Lung (tissue), 12 donors: ENCODE measurements around the gene TPCN2. TPM values are rescaled to one million over a fixed set of nuclear protein-coding genes. Genes with fewer than 3 reads are reported as not detected.

Experiments
- ATAC-seq: fragments of 200-7000 bp; cut with Tn5 transposase; one replicate; pipeline ENCODE4 v1.9.1; 2020; ENCODE audit warnings: moderate number of reproducible peaks; ENCODE audit not compliant: insufficient read depth, low FRiP score
- DNase-seq, 3 donors: peaks; one replicate each; pipeline ENCODE4 v3.0.0-alpha.2; 2013 to 2017
- H3K27ac ChIP-seq, 2 donors: one replicate each; pipeline ENCODE4 v1.5.1; 2013; ENCODE audit warnings: mild to moderate bottlenecking in 2 of 2, moderate library complexity in 2 of 2, control low read depth in 1 of 2, inconsistent platforms in 1 of 2, low read depth in 1 of 2, low read length in 1 of 2
- H3K27me3 ChIP-seq, 3 donors: one replicate each; pipeline ENCODE4 v1.5.1; 2013; ENCODE audit warnings: low read length in 2 of 3; ENCODE audit not compliant: control insufficient read depth in 3 of 3, insufficient read depth in 3 of 3
- H3K36me3 ChIP-seq, 4 donors: one replicate each; pipeline ENCODE4 v1.5.1; 2013; ENCODE audit warnings: low read length in 4 of 4, mild to moderate bottlenecking in 1 of 4, moderate library complexity in 1 of 4; ENCODE audit not compliant: control insufficient read depth in 4 of 4, insufficient read depth in 4 of 4
- H3K4me1 ChIP-seq, 5 donors: one replicate each; pipeline ENCODE4 v1.5.1; 2013; ENCODE audit warnings: low read length in 5 of 5, mild to moderate bottlenecking in 2 of 5, moderate library complexity in 1 of 5; ENCODE audit not compliant: control insufficient read depth in 5 of 5, insufficient read depth in 5 of 5
- H3K4me3 ChIP-seq: one replicate; pipeline ENCODE4 v1.5.1; 2013; ENCODE audit warnings: mild to moderate bottlenecking, control low read depth, moderate library complexity
- H3K9ac ChIP-seq, 2 donors: one replicate each; pipeline ENCODE4 v1.5.1; 2013; ENCODE audit warnings: low read length in 2 of 2, control low read depth in 1 of 2; ENCODE audit not compliant: insufficient read depth in 1 of 2
- H3K9me3 ChIP-seq, 4 donors: one replicate each; pipeline ENCODE4 v1.5.1; 2013; ENCODE audit warnings: low read length in 3 of 4, mild to moderate bottlenecking in 1 of 4, moderate library complexity in 1 of 4; ENCODE audit not compliant: control insufficient read depth in 4 of 4, insufficient read depth in 3 of 4
- WGBS, 2 donors: extraction: QIAGEN DNeasy Blood & Tissue Kit; methylation state at CpG; one replicate each; pipeline ENCODE4 v1.1.7; 2013; 5-methylcytosine and 5-hydroxymethylcytosine counted together
- polyA plus RNA-seq, 2 donors: library from polyadenylated mRNA; stranded (reverse); fragments of 200-250 nt; gene quantifications; one replicate each; pipeline ENCODE4 v1.2.1, GENCODE V29; 2013
- total RNA-seq, 2 donors: library from RNA; depleted of rRNA in 1 of 2; stranded (reverse); fragments of >200 nt in 1 of 2; gene quantifications; one replicate each; pipeline ENCODE4 v1.2.1, GENCODE V29; 2014 to 2021
- TF ChIP-seq, protein P1 (sequence below): IDR thresholded peaks from 2 replicates; pipeline ENCODE4 v1.5.1; 2012; ENCODE audit warnings: mild to moderate bottlenecking; ENCODE audit errors: control extremely low read depth, extremely low read depth
- donor health status: control.
- donor health status: control.
- donor health status: Bipolar disorder and iron deficiency.
- donor health status: healthy.
- donor health status: DM: yes; HTN: yes; CAD: no.

Gene TPCN2
- total and polyA plus RNA-seq, 4 donors = 10.0 to 25.0 (median 14.5) TPM

DNA sequence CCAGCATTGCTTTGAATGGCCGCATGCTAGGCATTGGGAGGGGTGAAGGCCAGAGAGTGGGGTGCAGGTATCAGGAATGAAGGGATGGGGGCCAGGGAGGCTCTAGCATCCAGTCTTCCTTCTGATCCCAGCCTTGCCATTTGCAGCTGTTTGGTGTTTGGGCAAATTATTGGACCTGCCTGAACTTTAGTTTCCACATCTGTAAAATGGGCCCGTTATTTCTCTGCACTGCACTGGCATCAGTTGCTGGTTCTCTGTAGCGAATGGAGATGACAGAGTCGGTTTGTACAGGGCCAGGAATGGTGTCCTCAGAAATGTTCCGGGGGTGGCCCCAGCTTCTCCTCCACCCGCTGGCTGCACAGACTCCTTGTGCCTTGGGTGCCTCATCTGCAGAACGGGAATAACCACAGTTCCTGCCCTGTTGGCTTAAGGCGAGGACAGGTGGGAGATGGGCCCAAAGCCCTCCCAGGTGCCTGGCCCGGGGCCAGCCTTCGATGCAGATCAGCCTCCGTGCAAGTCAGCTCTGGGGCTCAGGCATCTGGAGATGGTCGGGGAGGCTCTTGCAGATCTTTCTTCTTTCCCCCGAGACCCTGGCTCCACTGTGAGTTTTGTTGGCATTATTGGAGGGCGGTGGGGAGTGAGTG is 55.6 kb downstream of the TPCN2 start:
- H3K27ac ChIP-seq = no peak overlapping the region
- H3K27me3 ChIP-seq = no peaks in the 10 kb centered on the region
- 91 to 92% methylated on average over 14 of the region's 14 CpGs for WGBS, 2 donors
- no peaks in the 10 kb centered on the region for H3K36me3 ChIP-seq
- no peaks in the 10 kb centered on the region for H3K9me3 ChIP-seq
- no peak overlapping the region for H3K4me3 ChIP-seq
- ATAC-seq = no peak
- peaks cover 0 to 44% (median 12%) of the 10 kb centered on the region in 5 donors for H3K4me1 ChIP-seq
- no peak for DNase-seq
- TF ChIP-seq, protein P1, sequence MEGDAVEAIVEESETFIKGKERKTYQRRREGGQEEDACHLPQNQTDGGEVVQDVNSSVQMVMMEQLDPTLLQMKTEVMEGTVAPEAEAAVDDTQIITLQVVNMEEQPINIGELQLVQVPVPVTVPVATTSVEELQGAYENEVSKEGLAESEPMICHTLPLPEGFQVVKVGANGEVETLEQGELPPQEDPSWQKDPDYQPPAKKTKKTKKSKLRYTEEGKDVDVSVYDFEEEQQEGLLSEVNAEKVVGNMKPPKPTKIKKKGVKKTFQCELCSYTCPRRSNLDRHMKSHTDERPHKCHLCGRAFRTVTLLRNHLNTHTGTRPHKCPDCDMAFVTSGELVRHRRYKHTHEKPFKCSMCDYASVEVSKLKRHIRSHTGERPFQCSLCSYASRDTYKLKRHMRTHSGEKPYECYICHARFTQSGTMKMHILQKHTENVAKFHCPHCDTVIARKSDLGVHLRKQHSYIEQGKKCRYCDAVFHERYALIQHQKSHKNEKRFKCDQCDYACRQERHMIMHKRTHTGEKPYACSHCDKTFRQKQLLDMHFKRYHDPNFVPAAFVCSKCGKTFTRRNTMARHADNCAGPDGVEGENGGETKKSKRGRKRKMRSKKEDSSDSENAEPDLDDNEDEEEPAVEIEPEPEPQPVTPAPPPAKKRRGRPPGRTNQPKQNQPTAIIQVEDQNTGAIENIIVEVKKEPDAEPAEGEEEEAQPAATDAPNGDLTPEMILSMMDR = no peak
- H3K9ac ChIP-seq = no peak overlapping the region

DNA sequence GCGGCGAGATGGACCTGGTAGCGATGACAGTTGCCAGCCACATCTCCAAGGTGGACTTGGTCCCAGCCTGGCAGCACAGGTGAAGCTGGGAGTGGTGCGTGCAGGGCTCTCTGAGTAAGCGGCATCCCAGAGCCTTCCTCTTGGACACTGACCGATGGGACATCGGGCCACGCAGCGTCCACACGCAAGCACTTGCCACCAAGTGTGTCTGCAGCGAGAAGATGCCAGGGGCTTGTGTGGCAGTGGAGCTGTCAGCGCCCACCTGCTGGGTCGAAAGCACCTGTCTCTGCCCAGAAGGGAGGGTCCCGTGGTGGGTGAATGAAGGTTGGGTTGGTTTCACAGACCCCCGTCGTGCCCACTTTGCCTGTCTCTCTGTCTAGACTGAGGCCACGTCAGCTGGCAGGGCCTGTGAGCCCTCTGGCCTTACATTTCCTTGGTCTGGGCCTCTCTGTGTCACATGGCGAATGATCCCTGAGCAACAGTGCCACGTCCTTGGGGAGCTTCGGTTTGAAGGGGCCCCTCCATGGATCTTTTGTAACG is 56.2 kb downstream of the TPCN2 start:
- DNase-seq (no peak), ATAC-seq (no peak)
- H3K9me3 ChIP-seq = no peaks in the 10 kb centered on the region
- no peak overlapping the region for H3K4me3 ChIP-seq
- peaks cover 0 to 44% (median 12%) of the 10 kb centered on the region in 5 donors for H3K4me1 ChIP-seq
- TF ChIP-seq, protein P1 = no peak
- no peak overlapping the region for H3K27ac ChIP-seq
- WGBS, 2 donors = 91 to 94% methylated on average over 21 of the region's 21 CpGs
- H3K36me3 ChIP-seq = no peaks in the 10 kb centered on the region
- H3K9ac ChIP-seq = no peak overlapping the region
- no peaks in the 10 kb centered on the region for H3K27me3 ChIP-seq

DNA sequence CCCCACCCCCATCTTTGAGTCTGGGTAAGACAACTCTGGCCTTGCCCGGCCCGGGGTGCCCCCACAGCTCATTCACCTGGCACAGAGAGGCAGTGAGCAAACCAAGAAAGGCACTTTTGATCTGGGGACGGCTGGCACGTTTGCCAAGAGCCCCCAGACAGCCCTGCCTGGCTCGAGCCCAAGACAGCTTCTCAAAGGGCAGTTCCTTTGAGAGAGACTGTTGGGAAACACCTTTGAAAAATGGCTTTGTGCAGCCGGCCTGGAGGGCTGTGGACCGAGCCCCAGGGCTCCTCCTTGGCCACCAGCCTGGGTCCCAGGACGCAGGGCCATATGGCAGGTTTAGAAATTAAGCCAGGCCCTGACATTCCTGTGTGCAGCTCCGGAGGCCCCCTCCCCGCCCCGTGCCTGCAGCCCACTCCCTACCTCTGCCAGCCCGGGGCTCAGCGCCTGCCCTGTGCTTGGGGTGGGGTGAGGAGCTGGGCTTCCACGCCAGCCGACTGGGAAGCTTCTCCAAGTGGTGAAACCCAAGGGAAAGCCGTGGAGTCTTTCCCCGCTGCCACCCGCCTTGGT is 56.8 kb downstream of the TPCN2 start:
- ATAC-seq = no peak
- 48 to 64% methylated on average over 18 of the region's 18 CpGs for WGBS, 2 donors
- Histone ChIP-seq H3K4me1 (peaks cover 0 to 44% (median 12%) of the 10 kb centered on the region in 5 donors), H3K9me3 (no peaks in the 10 kb centered on the region), H3K4me3 (no peak overlapping the region), H3K27ac (no peak overlapping the region), H3K27me3 (no peaks in the 10 kb centered on the region), H3K9ac (no peak overlapping the region), H3K36me3 (no peaks in the 10 kb centered on the region)
- DNase-seq = peak; percentile 53 to 76 (median 62)
- TF ChIP-seq, protein P1 = no peak
